Measurements from ENCODE around the gene NPFFR1.

- TF ChIP-seq CTCF (IDR thresholded peaks at IDR 0.05) (no peak), POLR2A (IDR thresholded peaks at IDR 0.05) (no peak)
Measured at GRCh38 chr10:70227548-70228320, 56.1 kb downstream of the NPFFR1 start.
